SH-SY5Y (cell line): Measurements from ENCODE around the gene SMIM36.

Experiments
- GATA2 ChIP-seq: IDR thresholded peaks from 2 replicates; pipeline ENCODE4 v1.6.1; 2011; ENCODE audit warnings: mild to moderate bottlenecking, low read depth, low read length
- GATA3 ChIP-seq: IDR thresholded peaks from 2 replicates; pipeline ENCODE4 v1.6.1; 2011; ENCODE audit warnings: low read depth, mild to moderate bottlenecking, low read length, moderate library complexity

DNA sequence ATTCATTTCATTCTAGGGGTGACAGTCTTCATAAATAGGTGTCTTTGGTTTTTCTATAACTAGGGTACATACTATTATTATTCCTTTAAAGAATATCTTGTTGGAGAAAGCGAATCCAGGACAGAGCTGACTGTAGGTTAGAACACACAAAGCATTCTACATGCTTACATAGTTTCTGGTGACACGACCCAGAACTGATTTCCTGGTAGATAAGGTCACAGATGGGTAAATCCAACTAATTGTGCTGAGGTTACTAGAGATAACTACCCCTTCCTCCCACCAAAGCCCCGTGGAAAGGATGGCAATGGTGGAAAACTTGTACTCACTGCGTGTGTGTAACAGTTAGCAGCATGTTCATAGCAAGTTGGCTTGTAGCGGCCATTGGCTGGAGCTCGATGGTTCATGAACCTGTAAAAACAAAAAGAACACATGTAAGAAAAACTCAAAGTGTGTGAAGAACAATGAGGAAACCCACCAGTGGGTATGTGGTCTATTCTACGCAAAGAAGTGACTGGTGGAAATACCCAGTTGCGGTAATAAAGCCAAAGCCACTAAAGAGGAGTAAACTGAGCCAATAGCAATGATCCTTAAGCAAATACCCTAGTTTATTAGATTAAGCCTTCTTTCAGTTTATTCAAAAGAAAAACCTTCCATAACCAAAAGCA is 97.3 kb downstream of the SMIM36 start:
- TF ChIP-seq GATA2 (peak; percentile 58; the same call in 1 of the 2 replicates), GATA3 (peak; percentile 61)
